ENCODE measurements around the gene CLGN. TPM values are rescaled to one million over a fixed set of nuclear protein-coding genes. Genes with fewer than 3 reads are reported as not detected.

The CLGN gene
- polyA plus RNA-seq (2012; ENCODE audit: insufficient read length, low read depth), result 3.5 TPM

- TF ChIP-seq FOXP2 (optimal IDR thresholded peaks at IDR 0.05; ENCODE audit: borderline replicate concordance, extremely low read depth, extremely low read length, insufficient read depth) (no peak), TAF1 (IDR thresholded peaks at IDR 0.05; ENCODE audit: borderline replicate concordance, insufficient read depth, low read length) (no peak)
These were observed at the start of gene CLGN for GRCh38 chr4:140427106-140427918. CLGN (minus strand) TSS chr4:140427648; CDS start chr4:140413078, 14,570 bp downstream.

GRCh38 chr4:140472156-140472555, 44.7 kb upstream of the CLGN start:
- TF ChIP-seq SIN3A (IDR thresholded peaks at IDR 0.05; ENCODE audit: borderline replicate concordance, insufficient read depth, low read length), result no peak

DNA sequence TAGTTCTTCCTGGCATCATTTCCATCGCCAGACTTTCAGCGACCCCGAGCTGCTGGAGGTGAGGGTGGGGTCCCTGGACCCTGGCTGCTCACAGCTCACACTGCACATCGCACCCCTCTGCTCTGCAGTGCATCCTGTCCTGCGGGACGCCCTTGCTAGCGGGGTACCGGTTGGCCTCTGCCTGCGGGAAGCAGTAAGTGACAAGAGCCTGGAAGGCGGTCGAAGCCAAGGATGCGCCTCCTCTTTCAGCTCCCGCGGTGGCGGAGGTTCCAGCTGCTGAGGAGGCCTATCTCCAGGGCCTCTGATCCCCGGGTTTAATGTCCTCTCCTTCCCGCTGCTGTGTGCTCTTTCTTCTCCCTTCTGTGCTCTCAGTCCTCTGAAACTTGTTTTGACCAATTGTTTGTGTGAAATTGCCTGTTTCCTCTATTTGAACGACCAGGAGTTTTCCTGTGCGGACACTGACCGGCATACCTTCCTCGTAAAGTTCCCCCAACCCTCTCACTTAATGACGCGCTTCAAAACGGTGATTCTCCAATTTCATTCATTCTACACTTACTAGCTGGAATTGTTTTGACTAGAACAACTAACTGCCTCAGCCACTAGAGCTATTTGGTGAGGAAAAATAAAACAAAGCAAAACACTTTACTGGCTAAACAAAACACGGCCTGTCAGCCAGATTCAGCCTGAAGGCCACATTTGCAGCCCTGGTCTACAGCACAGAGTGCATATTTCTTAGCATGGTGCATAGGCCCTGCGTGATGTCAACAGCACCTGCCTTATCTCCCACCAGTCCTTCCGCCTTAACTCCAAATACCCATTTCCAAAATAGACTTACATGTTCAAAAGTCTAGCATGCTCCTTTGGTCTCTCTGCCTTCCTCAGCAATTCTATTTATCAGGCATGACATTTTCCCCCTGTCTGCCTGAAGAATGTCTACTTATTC, 42.6 kb upstream of the CLGN start:
- TF ChIP-seq FOXP2 (optimal IDR thresholded peaks at IDR 0.05; ENCODE audit: borderline replicate concordance, extremely low read depth, extremely low read length, insufficient read depth), result no peak
- no peak for TF ChIP-seq SIN3A (IDR thresholded peaks at IDR 0.05; ENCODE audit: borderline replicate concordance, insufficient read depth, low read length)
- TF ChIP-seq POLR2AphosphoS5 (IDR thresholded peaks at IDR 0.05; ENCODE audit: low read depth, low read length), result no peak
- TF ChIP-seq REST (IDR thresholded peaks at IDR 0.05; ENCODE audit: insufficient read depth in 1 of 2, low read depth in 2 of 2, low read length in 2 of 2), result no peak
- no peak for TF ChIP-seq TAF1 (IDR thresholded peaks at IDR 0.05; ENCODE audit: borderline replicate concordance, insufficient read depth, low read length)

GRCh38 chr4:140466146-140466545, 38.7 kb upstream of the CLGN start:
- TF ChIP-seq REST (IDR thresholded peaks at IDR 0.05; ENCODE audit: insufficient read depth in 1 of 2, low read depth in 2 of 2, low read length in 2 of 2), result no peak
- no peak for TF ChIP-seq FOXP2 (optimal IDR thresholded peaks at IDR 0.05; ENCODE audit: borderline replicate concordance, extremely low read depth, extremely low read length, insufficient read depth)
- TF ChIP-seq TAF1 (IDR thresholded peaks at IDR 0.05; ENCODE audit: borderline replicate concordance, insufficient read depth, low read length), result no peak
- TF ChIP-seq POLR2AphosphoS5 (IDR thresholded peaks at IDR 0.05; ENCODE audit: low read depth, low read length), result no peak
- no peak for TF ChIP-seq SIN3A (IDR thresholded peaks at IDR 0.05; ENCODE audit: borderline replicate concordance, insufficient read depth, low read length)

GRCh38 chr4:140463614-140464013, 36.2 kb upstream of the CLGN start:
- TF ChIP-seq FOXP2 (optimal IDR thresholded peaks at IDR 0.05; ENCODE audit: borderline replicate concordance, extremely low read depth, extremely low read length, insufficient read depth), result no peak
- no peak for TF ChIP-seq SIN3A (IDR thresholded peaks at IDR 0.05; ENCODE audit: borderline replicate concordance, insufficient read depth, low read length)
- no peak for TF ChIP-seq REST (IDR thresholded peaks at IDR 0.05; ENCODE audit: insufficient read depth in 1 of 2, low read depth in 2 of 2, low read length in 2 of 2)
- TF ChIP-seq POLR2AphosphoS5 (IDR thresholded peaks at IDR 0.05; ENCODE audit: low read depth, low read length), result no peak
- no peak for TF ChIP-seq TAF1 (IDR thresholded peaks at IDR 0.05; ENCODE audit: borderline replicate concordance, insufficient read depth, low read length)

All from PFSK-1 (cell line).